ENCODE results near the gene MT1X.

The MT1X gene

DNA sequence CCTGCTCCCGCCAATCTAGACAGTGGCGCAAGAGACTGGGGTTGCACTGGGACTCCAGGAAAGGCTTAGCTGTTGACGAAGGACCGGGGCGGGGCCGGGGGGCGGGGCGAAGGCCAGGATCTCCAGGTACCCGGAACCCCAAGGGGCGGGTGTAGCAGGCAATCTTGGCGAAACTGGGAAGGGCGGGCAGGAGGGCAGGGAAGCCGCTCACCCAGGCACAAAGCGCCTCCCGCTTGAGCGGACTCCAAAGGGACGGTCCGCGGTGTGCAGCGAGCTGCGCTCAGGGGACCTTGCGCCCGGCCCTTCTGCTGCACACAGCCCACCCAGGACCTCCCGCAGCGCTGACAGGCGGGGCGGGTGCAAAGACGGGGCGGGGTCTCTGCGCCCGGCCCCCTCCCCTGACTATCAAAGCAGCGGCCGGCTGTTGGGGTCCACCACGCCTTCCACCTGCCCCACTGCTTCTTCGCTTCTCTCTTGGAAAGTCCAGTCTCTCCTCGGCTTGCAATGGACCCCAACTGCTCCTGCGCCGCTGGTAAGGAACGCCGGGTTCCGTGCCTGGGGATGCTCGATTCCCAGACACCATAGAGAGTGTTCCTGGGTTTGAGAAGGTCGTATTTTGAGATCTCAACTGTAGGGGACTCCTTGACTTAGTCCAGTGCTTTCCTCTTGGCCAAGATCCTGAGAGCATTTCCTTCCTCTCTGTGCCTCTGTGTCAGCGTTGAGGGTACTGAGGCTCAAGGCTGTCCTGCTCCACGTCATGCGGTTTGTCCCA lies 24.5 kb upstream of the MT1X start, which contains the start of gene MT1F:
TSS of gene MT1F (plus strand) at position 405 of the 772 bp plus-strand sequence. CDS start at position 505, 100 bp downstream.
- TF ChIP-seq, protein P1, sequence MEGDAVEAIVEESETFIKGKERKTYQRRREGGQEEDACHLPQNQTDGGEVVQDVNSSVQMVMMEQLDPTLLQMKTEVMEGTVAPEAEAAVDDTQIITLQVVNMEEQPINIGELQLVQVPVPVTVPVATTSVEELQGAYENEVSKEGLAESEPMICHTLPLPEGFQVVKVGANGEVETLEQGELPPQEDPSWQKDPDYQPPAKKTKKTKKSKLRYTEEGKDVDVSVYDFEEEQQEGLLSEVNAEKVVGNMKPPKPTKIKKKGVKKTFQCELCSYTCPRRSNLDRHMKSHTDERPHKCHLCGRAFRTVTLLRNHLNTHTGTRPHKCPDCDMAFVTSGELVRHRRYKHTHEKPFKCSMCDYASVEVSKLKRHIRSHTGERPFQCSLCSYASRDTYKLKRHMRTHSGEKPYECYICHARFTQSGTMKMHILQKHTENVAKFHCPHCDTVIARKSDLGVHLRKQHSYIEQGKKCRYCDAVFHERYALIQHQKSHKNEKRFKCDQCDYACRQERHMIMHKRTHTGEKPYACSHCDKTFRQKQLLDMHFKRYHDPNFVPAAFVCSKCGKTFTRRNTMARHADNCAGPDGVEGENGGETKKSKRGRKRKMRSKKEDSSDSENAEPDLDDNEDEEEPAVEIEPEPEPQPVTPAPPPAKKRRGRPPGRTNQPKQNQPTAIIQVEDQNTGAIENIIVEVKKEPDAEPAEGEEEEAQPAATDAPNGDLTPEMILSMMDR (IDR thresholded peaks at IDR 0.05; ENCODE audit: low read depth, low read length), result no peak
- TF ChIP-seq EZH2phosphoT487 (IDR thresholded peaks at IDR 0.05; ENCODE audit: low read depth), result no peak
- H3K4me1 ChIP-seq (ENCODE audit: low read length), result peaks cover 7% of the 10 kb centered on the region; the same call in 1 of the 2 replicates
- H3K27ac ChIP-seq (ENCODE audit: low read length), result no peak within 1 kb of the TSS
- peaks cover 38% of the 10 kb centered on the region for H3K27me3 ChIP-seq (ENCODE audit: low read depth, low read length)
- peak within 1 kb of the TSS; percentile 57 for H3K9ac ChIP-seq (ENCODE audit: low read length)
- peak within 1 kb of the TSS; percentile 63 for H2AFZ ChIP-seq (ENCODE audit: low read depth, low read length)
- H3K4me3 ChIP-seq (ENCODE audit: low read length), result peak within 1 kb of the TSS; percentile 83
- no peaks in the 10 kb centered on the region for H3K79me2 ChIP-seq (ENCODE audit: low read length)
- H3K4me2 ChIP-seq (ENCODE audit: low read length), result peak within 1 kb of the TSS; percentile 87
- H3K36me3 ChIP-seq (replicated peaks; ENCODE audit: low read depth, low read length), result no peaks in the 10 kb centered on the region
- no peaks in the 10 kb centered on the region for H3K9me3 ChIP-seq (ENCODE audit: insufficient read depth, low read length)
- H4K20me1 ChIP-seq (ENCODE audit: insufficient read depth, low read length), result no peaks in the 10 kb centered on the region

DNA sequence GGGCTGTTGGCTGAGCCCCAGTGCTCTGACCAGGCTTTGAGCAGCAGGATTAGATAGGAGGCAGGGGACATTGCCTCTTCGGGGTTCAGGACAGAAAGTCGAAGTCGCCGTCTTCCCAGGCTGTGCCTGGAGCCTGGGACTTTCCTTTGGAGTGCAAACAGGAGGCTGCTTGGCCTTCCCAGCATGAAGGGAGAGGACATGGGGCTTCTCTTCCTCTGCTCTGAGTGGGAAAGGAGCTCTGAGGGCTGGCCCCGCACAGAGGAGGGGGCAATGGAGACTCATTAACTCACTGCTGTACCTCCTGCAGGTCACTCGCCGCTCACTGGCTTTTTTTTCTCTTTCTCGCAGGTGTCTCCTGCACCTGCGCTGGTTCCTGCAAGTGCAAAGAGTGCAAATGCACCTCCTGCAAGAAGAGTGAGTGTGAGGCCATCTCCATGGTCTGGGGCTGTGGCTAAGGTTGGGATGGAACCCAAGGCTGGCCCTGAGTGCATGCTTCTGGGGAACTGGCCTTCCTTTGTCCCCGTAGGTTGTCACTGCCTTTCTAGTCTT lies 23.9 kb upstream of the MT1X start:
- Histone ChIP-seq H4K20me1 (ENCODE audit: insufficient read depth, low read length) (no peaks in the 10 kb centered on the region), H3K4me2 (ENCODE audit: low read length) (peak overlapping the region; percentile 87), H3K27ac (ENCODE audit: low read length) (no peak overlapping the region), H3K4me1 (ENCODE audit: low read length) (peaks cover 7% of the 10 kb centered on the region; the same call in 1 of the 2 replicates), H3K79me2 (ENCODE audit: low read length) (no peaks in the 10 kb centered on the region), H3K9ac (ENCODE audit: low read length) (peak overlapping the region; percentile 57), H3K9me3 (ENCODE audit: insufficient read depth, low read length) (no peaks in the 10 kb centered on the region), H3K4me3 (ENCODE audit: low read length) (peak overlapping the region; percentile 83), H3K27me3 (ENCODE audit: low read depth, low read length) (peaks cover 33% of the 10 kb centered on the region), H2AFZ (ENCODE audit: low read depth, low read length) (peak overlapping the region; percentile 63), H3K36me3 (replicated peaks; ENCODE audit: low read depth, low read length) (no peaks in the 10 kb centered on the region)
- TF ChIP-seq, protein P1 (IDR thresholded peaks at IDR 0.05; ENCODE audit: low read depth, low read length), result no peak
- TF ChIP-seq EZH2phosphoT487 (IDR thresholded peaks at IDR 0.05; ENCODE audit: low read depth), result no peak

DNA sequence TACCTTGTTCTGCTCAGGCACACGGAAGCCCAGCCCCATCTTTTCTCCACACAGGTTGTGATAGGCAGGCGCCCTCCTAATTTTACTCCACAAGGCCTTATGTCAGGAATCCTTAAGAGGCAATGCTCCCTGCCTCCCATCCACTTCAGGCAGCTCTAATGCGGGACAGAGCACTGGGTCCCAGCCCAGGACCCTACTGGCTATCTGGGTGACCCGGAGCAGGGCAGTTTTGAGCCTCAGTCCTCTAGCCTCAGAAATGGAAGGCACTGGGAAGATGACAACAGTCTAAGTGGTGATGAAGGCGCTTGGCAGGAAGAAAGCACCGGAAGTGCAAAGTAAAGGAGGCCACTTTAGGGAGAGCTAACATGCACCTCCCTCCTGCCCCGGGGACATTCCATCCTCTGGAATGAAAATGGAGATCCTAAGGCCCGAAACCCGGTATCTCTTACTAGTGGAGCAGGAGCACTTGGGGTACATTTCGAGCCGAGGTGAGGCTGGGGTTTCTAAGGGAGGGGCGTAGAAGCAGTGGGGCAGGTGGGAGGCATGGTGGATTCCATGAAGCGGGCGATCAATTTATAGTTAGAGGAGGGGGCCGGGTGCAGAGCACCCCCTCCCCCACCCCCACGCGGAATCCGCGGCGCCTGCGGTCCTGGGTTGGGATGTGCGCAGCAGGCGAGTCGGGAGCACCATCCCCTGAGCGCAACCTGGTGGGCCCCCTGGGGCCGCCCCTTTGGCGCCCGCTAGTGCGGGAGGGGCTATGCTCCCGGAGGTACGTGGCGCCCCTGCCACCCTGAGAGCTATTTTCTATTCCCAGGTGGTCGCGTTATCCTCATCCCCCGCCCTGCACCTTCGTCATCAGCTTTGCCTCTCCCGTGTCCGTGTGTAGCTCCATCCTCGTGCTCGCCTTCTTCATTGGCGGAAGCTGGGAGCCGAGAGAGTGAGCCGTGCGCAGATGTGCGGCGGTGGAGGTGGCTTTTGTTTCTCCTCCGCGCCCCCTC lies 19.6 kb upstream of the MT1X start:
- Histone ChIP-seq H2AFZ (ENCODE audit: low read depth, low read length) (no peak overlapping the region), H3K27ac (ENCODE audit: low read length) (no peak overlapping the region), H3K79me2 (ENCODE audit: low read length) (no peaks in the 10 kb centered on the region), H3K4me2 (ENCODE audit: low read length) (no peak overlapping the region), H3K36me3 (replicated peaks; ENCODE audit: low read depth, low read length) (no peaks in the 10 kb centered on the region), H3K9me3 (ENCODE audit: insufficient read depth, low read length) (no peaks in the 10 kb centered on the region), H3K4me3 (ENCODE audit: low read length) (no peak overlapping the region), H3K4me1 (ENCODE audit: low read length) (peaks cover 5% of the 10 kb centered on the region; the same call in 1 of the 2 replicates), H4K20me1 (ENCODE audit: insufficient read depth, low read length) (no peaks in the 10 kb centered on the region), H3K9ac (ENCODE audit: low read length) (no peak overlapping the region), H3K27me3 (ENCODE audit: low read depth, low read length) (peaks cover 41% of the 10 kb centered on the region)
- TF ChIP-seq, protein P1 (IDR thresholded peaks at IDR 0.05; ENCODE audit: low read depth, low read length), result no peak
- TF ChIP-seq EZH2phosphoT487 (IDR thresholded peaks at IDR 0.05; ENCODE audit: low read depth), result no peak
